GM10266 (cell line): ENCODE measurements around the gene WDHD1.

ENCODE experiments used
- DNase-seq: peaks from one replicate; pipeline ENCODE4 v3.0.0; 2012; ENCODE audit errors: extremely low spot score
- TF ChIP-seq, protein P1 (sequence below): IDR thresholded peaks from 2 replicates; pipeline ENCODE4 v1.5.1; 2012; ENCODE audit warnings: mild to moderate bottlenecking, low read depth; ENCODE audit not compliant: control insufficient read depth, insufficient read depth; ENCODE audit errors: missing control alignments

WDHD1 gene

DNA sequence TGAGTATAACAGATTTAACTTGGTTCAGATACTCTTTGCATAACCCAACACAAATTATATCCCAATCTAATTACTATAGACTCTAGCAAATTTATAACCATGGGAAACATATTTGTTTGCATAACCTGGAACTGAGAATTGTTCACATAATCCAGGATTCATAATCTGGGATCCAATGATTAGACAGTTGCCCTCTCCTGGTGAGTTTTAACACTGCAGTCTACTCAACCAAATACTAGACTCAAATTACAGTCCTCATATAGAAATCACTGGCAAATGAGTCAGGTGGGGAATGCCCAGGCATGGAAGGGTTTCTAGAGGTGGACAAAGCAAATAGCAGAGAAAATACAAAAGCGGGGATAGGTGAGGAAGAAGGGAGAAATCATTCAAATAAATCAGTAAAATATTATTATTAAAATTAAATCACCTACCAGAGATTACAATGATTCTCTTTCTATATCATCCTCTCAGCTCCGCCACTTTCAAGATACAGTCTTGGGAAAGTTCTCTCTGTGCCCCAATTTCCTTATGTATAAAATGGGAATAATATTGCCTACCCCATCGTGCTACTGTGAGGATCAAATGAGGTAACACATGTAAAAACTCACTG is 133.6 kb downstream of the WDHD1 start:
- TF ChIP-seq, protein P1, sequence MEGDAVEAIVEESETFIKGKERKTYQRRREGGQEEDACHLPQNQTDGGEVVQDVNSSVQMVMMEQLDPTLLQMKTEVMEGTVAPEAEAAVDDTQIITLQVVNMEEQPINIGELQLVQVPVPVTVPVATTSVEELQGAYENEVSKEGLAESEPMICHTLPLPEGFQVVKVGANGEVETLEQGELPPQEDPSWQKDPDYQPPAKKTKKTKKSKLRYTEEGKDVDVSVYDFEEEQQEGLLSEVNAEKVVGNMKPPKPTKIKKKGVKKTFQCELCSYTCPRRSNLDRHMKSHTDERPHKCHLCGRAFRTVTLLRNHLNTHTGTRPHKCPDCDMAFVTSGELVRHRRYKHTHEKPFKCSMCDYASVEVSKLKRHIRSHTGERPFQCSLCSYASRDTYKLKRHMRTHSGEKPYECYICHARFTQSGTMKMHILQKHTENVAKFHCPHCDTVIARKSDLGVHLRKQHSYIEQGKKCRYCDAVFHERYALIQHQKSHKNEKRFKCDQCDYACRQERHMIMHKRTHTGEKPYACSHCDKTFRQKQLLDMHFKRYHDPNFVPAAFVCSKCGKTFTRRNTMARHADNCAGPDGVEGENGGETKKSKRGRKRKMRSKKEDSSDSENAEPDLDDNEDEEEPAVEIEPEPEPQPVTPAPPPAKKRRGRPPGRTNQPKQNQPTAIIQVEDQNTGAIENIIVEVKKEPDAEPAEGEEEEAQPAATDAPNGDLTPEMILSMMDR = peak; percentile 69
- DNase-seq = peak; percentile 40

- TF ChIP-seq, protein P1 = no peak
- no peak for DNase-seq
Observed at GRCh38 chr14:54891471-54892245, 135.2 kb downstream of the WDHD1 start.

GRCh38 chr14:54890788-54891187 is 136.1 kb downstream of the WDHD1 start:
- DNase-seq = peak; percentile 28
- TF ChIP-seq, protein P1 = no peak

GRCh38 chr14:54889919-54890318 is 137.0 kb downstream of the WDHD1 start:
- TF ChIP-seq, protein P1 = no peak
- no peak for DNase-seq
